Nucleus accumbens (tissue), 56 donors: ENCODE measurements around the gene TDRD12.
A peak's percentile ranks its signal among the peaks of the same experiment; 100 is the strongest.

ENCODE experiments used
- DNase-seq, 56 donors: peaks; one replicate each; lab custom pipeline; 2025; lab: John Stamatoyannopoulos, UW

Gene TDRD12

GRCh38 chr19:32802840-32803239 is 83.3 kb downstream of the TDRD12 start:
- no peak for DNase-seq

GRCh38 chr19:32808236-32808635 is 88.7 kb downstream of the TDRD12 start:
- no peak for DNase-seq

- no peak for DNase-seq
Observed at GRCh38 chr19:32809254-32809653, 89.7 kb downstream of the TDRD12 start.

- DNase-seq, result no peak
Observed at GRCh38 chr19:32809754-32810153, 90.2 kb downstream of the TDRD12 start.

GRCh38 chr19:32810452-32810851 is 90.9 kb downstream of the TDRD12 start:
- DNase-seq, result no peak

- DNase-seq, result no peak
Observed at GRCh38 chr19:32811151-32811550, 91.6 kb downstream of the TDRD12 start.

GRCh38 chr19:32812036-32812435 is 92.5 kb downstream of the TDRD12 start:
- no peak for DNase-seq

- DNase-seq, result no peak
Observed at GRCh38 chr19:32812571-32812970, 93.0 kb downstream of the TDRD12 start.

- peak in 42 of 56 donors; percentile 2 to 76 (median 35) for DNase-seq
Observed at GRCh38 chr19:32813862-32814425, 94.4 kb downstream of the TDRD12 start.

- DNase-seq, result no peak
Observed at GRCh38 chr19:32814624-32815023, 95.1 kb downstream of the TDRD12 start.

- no peak for DNase-seq
Observed at GRCh38 chr19:32816555-32817099, 97.1 kb downstream of the TDRD12 start.

GRCh38 chr19:32817569-32818476 is 98.3 kb downstream of the TDRD12 start:
- no peak for DNase-seq

GRCh38 chr19:32818536-32818935 is 99.0 kb downstream of the TDRD12 start:
- DNase-seq, result no peak

- peak in 30 of 56 donors; percentile 2 to 67 (median 32) for DNase-seq
Observed at GRCh38 chr19:32819419-32820400, 100.1 kb downstream of the TDRD12 start.

- DNase-seq, result no peak
Observed at GRCh38 chr19:32822916-32823746, 103.6 kb downstream of the TDRD12 start.

- DNase-seq, result no peak
Observed at GRCh38 chr19:32823747-32824102, 104.2 kb downstream of the TDRD12 start.

GRCh38 chr19:32824191-32824751 is 104.7 kb downstream of the TDRD12 start:
- no peak for DNase-seq

- DNase-seq, result no peak
Observed at GRCh38 chr19:32824916-32825608, 105.5 kb downstream of the TDRD12 start.

- no peak for DNase-seq
Observed at GRCh38 chr19:32828139-32828538, 108.6 kb downstream of the TDRD12 start.
